NT2/D1 (cell line): ENCODE results near the gene SRSF7.

Experiments
- DNase-seq: peaks from one replicate; pipeline ENCODE4 v3.0.0-alpha.2; 2011; ENCODE audit warnings: low read depth, low spot score
- H3K27me3 ChIP-seq: 2 replicates; pipeline ENCODE4 v1.6.0; 2011; ENCODE audit warnings: mild to moderate bottlenecking; ENCODE audit not compliant: insufficient read length, insufficient read depth
- H3K36me3 ChIP-seq: 2 replicates; pipeline ENCODE4 v1.6.1; 2011; ENCODE audit warnings: mild to moderate bottlenecking, low read length, mixed read lengths; ENCODE audit not compliant: insufficient read depth, insufficient read length
- H3K4me1 ChIP-seq: 2 replicates; pipeline ENCODE4 v1.5.1; 2011; ENCODE audit not compliant: insufficient read depth, insufficient read length
- H3K4me3 ChIP-seq: 2 replicates; pipeline ENCODE4 v1.5.1; 2011; ENCODE audit warnings: low read depth; ENCODE audit not compliant: insufficient read length
- H3K9ac ChIP-seq: 2 replicates; pipeline ENCODE4 v1.6.0; 2011; ENCODE audit warnings: low read depth; ENCODE audit not compliant: insufficient read length
- H3K9me3 ChIP-seq: 2 replicates; pipeline ENCODE4 v1.5.1; 2011; ENCODE audit warnings: mild to moderate bottlenecking, low read length; ENCODE audit not compliant: insufficient read depth
- SUZ12 ChIP-seq: IDR thresholded peaks from 2 replicates; pipeline ENCODE4 v1.6.1; 2011; ENCODE audit not compliant: insufficient read length, insufficient read depth; ENCODE audit errors: extremely low read depth
- YY1 ChIP-seq: IDR thresholded peaks from 2 replicates; pipeline ENCODE4 v1.6.1; 2011; ENCODE audit not compliant: insufficient read length, insufficient read depth
- ZNF274 ChIP-seq: IDR thresholded peaks from 2 replicates; pipeline ENCODE4 v1.6.1; 2011; ENCODE audit warnings: mild to moderate bottlenecking, low read depth, low read length

The SRSF7 gene

GRCh38 chr2:38698467-38699003 is 52.6 kb downstream of the SRSF7 start:
- no peaks in the 10 kb centered on the region for H3K9me3 ChIP-seq
- H3K4me3 ChIP-seq, result no peak overlapping the region
- H3K4me1 ChIP-seq, result no peaks in the 10 kb centered on the region
- no peak for TF ChIP-seq ZNF274
- TF ChIP-seq SUZ12, result no peak
- TF ChIP-seq YY1, result no peak
- no peak overlapping the region for H3K9ac ChIP-seq
- no peaks in the 10 kb centered on the region for H3K36me3 ChIP-seq
- no peaks in the 10 kb centered on the region for H3K27me3 ChIP-seq
- DNase-seq, result no peak

- Histone ChIP-seq H3K4me1 (no peaks in the 10 kb centered on the region), H3K4me3 (no peak overlapping the region), H3K9me3 (no peaks in the 10 kb centered on the region), H3K27me3 (no peaks in the 10 kb centered on the region), H3K36me3 (no peaks in the 10 kb centered on the region), H3K9ac (no peak overlapping the region)
- no peak for DNase-seq
- no peak for TF ChIP-seq YY1
These were observed 53.9 kb downstream of the SRSF7 start for GRCh38 chr2:38697116-38697840.
